DMS79 treated with DMSO at 0.1 percent for 48 hours (cell line): ENCODE results near the gene ACBD6.
A peak's percentile ranks its signal among the peaks of the same experiment; 100 is the strongest.
"Not testable (repeated sequence)": the region's sequence is repeated elsewhere in the genome, so short reads cannot be mapped to it uniquely, and the experiment has no call there.

Experiments
- DNase-seq: peaks from one replicate; lab custom pipeline; 2025; lab: John Stamatoyannopoulos, UW

The ACBD6 gene, protein sequence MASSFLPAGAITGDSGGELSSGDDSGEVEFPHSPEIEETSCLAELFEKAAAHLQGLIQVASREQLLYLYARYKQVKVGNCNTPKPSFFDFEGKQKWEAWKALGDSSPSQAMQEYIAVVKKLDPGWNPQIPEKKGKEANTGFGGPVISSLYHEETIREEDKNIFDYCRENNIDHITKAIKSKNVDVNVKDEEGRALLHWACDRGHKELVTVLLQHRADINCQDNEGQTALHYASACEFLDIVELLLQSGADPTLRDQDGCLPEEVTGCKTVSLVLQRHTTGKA

DNA sequence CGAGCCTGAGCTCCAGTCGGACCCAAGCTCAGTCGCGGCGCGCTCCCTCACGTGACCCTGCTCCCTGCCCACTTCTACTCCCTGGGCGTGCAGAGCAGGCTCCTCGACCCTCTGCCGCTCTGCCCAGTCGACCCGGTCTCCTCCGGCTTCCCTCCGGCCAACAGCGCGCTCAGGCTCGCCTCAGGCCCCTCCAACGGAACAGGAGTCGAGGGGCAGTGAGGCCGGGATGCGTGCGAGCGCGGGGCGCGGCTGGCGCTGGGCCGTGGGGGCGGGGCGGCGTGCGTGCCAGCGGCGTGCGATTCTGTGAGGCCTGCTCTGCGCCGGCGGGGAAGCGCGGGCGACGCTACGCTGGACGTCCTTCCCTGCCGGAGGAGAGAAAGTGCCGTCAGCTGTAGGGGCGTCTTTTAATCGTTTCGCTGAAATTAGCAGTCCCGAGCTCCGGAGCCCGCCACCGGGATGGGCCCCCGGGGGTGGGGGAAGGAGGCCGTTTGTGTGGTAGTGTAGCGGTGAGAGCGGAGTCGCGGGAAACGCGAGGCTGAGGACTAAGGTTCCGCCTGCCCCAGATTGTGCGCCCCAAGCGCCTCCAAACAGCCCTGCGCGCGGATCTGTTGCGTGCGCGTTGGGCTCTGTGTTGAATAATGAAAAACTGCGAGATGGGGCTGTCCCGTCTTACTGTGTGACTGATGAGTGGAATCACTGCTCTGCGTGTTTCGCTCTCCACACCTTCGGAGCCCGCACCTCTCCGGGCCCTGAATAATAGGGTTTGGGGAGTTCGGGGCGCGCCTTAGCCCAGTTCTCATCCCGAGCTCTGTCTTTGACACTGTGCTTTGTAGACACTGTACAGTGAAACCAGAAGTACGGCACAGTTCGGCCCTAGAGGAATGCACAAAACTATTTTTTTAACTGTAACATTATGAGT lies at the start of gene ACBD6:
Gene ACBD6, minus strand, starts transcription at position 217 of the 919 bp plus-strand sequence. CDS start 311 bp downstream, outside the sequence.
- DNase-seq, result peak; percentile 84

DNA sequence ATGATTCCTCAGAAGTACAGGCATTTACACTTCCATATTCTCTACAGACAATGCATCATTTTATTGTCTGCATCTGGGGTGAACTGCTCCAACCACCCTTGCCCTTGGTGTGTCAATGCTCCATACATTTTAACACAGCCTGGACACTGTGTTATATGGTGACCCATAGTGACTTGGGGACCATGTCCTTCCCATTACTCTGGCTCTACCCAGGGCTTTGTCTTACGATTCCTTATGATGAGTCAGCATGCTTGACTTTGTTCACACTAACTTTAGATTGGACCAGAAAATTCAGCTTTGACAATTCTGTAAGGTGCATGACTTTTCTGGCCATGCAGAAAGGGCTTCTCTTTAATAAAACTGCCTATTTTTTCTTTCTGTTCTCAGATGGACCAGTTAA lies 49.6 kb upstream of the ACBD6 start:
- no peak for DNase-seq

DNA sequence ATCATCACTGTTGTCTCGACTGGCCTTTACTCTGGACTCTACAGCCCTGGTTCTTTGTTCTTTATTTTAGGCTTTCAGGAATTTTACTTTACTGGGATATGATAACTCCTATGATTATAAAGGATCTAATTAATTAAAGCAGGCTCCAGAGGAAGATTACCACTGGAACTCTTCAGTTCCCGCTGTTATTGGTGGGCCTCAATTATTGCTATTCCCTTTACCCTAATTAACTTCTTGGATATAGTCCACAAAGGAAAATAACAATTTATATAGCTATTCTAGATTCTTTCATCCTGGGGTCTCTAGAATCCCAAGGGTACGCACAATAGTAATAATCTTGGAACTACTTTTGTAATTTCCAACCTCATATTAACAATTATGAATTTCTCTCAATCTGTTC lies 47.9 kb upstream of the ACBD6 start:
- DNase-seq, result no peak

DNA sequence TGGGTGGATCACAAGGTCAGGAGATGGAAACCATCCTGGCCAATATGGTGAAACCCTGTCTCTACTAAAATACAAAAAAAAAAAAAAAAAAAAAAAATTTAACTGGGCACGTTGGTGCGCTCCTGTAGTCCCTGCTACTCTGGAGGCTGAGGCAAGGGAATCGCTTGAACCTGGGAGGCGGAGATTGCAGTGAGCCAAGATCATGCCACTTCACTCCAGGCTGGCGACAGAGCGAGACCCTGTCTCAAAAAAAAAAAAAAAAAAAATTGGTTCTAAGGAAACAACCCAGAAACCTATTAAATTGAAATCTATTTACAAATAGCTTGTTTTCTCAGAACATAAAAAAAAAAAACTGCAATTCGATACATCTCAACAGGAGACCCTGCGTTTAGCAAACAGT lies 47.4 kb upstream of the ACBD6 start:
- DNase-seq, result not testable (repeated sequence)

DNA sequence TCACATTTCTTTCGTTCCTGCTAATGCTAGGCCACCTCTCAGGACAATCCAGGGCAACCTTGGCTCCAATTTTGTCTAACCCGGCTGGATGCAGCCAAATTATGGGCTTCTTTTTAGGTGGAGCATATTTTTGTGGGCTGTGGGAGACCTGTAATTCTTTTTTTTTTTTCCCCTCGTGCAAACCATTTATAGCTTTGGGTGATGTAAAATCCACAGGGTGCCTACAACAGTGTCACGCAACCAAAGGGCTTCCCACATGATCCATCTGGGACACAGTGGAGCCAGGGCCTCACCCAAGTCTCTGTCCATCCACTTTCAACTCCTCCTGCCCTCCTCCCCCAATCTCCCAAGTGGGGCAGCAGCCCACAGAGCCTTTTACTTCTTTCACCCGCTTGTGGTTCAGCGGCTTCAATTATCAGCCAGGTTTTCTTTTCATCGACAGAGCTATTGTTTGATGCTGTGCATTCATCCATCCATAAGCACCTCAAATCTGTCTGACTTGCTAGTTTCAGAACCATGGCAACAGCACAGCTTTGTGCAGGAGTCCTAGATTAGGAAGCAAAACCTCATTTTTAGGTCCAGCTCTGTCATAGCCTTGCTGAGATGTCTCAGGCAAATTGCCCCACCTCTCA lies 46.4 kb upstream of the ACBD6 start:
- DNase-seq, result peak; percentile 91

DNA sequence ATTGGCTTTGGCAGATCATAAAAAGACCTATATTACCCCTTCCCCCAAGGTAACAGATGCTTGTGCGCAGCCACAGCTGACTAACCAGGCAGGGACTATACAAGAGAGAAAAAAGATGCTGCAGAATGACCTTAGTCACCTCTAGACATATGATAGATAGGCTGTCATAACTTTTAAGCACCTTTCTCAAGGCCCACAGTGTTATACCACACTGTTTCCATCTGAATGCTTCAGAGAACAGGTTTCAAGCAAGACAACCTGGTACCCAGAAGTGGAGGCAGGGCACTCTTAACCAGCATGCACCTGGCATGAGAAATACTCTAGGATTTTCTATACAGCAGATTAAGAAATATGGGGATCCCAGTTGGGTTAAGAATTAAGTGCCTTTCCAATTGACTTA lies 43.6 kb upstream of the ACBD6 start:
- DNase-seq, result no peak

DNA sequence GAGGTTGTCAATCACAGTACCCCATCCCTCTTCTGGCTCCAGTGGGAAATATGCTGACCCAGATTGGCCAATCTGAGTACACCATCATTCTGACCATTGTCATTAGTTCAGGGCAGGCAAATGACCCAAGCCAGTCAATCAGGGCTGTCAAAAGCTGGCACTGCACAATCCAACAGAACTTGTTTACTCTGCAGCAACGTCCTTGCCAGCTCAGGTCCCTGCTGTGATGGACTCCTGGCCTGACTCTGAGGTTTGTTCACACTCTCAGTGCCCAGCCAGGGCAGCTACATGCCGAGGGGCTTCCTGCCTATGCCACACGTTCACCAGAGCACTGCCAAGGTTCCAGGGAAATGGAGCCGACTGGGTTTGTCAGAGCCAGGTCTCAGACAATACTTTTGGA lies 41.7 kb upstream of the ACBD6 start:
- no peak for DNase-seq

DNA sequence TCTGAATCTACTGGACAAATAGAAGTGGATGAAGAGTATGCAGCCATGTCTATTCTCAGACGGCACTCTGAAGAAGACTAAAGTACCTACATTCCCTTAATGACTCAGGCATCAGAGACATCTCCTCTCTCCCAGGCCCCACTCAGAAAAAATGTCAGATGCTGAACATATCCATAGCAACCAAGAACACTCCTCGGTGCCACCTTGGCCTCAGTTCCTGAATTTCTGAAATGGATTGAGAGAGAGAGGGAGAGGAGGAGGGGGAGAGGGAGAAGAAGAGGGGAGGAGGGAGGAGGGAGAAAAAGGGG lies 40.4 kb upstream of the ACBD6 start:
- DNase-seq, result no peak

DNA sequence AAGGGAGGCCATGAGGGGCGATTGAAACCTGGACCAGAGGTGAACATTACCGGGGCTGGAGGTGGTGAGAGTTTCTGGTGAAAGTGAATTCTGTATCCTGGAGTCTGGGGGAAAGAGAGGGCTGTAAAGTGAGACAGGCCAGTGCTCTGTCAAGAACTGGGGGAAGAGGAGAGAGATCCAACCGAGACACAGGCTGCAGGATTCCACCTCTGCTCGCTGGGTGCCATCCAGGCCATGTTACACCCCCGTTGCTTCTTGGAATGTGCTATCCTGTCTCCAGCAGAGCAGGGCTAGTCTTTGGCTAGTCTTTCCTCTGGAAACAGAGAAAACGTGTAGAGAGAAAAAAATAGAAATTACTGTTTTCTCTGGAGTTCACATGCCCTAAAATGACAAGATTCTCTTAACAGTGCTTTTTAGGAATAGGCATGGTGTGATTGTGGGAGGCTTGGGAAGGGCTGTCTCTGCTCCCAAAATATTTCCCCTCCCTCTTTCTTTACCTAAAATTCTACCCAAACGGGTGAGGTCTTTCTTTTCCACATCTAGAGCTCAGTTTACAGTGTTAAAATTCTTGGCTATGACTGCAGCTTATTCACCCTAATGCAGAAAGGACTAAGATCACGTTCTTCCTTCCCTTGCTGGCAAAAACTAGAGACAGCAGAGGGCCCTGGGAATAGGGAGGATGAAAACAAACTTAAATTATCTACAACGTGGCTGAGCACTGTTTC lies 39.9 kb upstream of the ACBD6 start:
- no peak for DNase-seq

DNA sequence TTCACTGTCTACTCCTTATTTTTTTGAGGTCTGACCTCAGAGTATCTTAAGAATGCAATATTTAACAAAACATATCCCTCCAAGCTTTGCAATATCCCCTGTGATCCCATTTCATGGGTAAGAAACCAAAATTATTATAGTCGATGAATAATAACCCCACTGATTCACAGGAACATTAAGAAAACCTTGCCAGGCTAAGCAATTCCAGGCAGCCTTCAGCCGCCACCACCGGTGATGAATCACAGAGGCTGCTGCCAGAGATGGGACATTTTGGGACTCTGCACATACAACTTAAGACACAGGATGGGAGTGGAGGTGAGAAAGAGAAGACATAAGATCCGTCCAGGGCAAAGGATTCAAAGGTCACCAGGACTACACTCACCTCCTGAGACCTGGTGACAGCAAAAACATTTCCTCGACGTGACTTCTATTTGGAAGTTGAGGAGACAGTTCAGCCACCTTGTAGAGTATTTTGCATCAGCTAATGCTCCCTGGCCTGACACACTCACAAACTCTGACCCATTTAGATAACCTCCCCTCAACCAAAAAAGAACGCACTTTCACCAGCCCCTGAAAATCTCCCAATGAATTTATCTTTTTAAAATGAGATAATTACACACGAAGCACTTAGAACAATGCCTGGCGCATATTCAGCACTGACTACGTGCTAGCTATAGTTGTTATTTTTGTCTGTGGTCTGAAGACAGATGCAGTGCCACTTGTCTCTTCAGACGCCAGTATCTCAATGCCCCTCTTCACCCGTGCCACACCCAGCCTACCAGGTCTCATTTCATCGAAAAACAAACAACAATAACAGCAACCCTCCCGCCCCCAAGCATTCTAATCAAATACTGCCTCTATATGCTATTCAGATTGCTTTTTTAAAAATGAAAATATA lies 38.6 kb upstream of the ACBD6 start:
- DNase-seq, result peak; percentile 50

DNA sequence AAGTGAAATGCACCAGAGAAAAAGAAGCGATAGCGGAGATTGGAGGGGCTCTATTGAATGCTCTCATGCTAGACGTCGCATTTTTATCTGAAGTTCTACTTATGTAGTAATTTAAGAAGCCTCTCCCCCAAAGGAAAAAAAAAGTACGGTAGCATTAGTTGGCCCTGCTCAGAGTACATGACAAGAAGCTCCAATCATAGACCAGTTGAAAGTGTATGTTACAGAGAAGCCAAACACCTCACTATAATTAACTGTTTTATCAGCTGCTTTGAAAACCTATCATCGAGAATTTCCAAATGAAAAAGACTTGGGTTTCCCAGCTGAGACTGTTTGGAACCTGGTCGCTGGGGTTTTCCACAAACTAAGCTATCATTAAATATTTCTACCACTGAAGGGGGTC lies 36.8 kb upstream of the ACBD6 start:
- peak; percentile 23 for DNase-seq

DNA sequence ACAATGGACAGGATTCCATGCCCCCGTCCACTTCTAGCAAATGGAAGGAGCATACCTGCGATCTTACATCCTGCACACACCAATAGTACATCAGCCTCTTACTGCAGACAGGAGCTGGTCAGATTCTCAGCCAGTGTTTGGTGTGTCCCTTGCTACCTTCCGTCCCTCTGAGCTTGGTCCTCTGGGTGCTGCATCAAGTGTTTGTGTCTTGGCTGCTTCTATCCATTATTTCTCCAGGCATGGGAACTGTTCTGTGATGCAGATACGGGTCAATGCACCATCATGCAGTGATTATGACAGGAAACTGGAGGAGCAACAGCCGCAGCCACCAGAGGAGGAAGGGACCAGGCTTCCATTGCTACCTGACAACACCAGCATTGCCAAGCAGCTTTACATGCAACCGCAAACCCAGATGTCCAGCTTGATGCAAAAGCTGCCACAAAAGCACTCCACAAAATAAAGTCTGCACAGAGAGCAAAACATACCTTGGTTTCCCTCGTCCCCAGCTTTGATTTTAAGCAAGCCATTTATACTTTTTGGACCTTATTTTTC lies 34.5 kb upstream of the ACBD6 start:
- DNase-seq, result peak; percentile 31

DNA sequence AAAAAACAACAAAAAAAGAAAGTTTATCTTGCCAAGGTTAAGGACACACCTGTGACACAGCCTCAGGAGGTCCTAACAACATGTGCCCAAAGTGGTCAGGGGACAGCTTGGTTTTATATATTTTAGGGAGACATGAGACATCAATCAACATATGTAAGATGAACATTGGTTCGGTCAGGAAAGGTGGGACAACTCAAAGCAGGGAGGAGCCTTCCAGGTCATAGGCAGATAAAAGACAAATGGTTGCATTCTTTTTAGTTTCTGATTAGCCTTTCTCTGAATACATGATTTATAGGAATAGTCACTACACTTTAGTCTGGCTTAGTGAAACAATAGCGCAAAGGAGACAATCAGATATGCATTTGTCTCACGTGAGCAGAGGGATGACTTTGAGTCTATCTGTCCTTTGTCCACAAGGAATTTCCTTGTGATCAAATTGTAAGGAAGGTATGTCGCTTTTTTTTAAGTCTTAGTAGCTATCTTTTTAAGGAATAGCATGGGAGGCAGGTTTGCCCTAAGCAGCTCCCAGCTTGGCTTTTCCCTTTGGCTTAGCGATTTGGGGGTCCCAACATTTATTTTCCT lies 33.1 kb upstream of the ACBD6 start:
- DNase-seq, result no peak

DNA sequence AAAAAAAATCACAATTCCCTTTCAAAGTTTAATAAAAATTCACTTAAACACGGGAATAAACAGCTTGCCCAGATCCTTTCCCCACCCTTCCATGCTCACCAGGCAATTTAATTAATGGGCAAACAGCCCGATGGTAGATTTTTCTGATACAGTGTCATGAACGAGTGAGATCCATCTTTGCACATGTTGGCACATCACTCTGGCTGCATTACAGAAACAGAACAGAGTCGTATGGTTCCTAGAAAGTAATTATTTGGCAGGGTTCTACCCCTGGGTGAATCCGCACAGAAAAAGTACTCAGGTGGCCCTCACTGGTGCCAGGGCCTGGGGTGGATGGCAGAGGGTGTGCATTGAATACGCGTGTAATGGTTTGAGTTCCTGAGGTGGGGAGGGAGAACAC lies 31.8 kb upstream of the ACBD6 start:
- peak; percentile 67 for DNase-seq

DNA sequence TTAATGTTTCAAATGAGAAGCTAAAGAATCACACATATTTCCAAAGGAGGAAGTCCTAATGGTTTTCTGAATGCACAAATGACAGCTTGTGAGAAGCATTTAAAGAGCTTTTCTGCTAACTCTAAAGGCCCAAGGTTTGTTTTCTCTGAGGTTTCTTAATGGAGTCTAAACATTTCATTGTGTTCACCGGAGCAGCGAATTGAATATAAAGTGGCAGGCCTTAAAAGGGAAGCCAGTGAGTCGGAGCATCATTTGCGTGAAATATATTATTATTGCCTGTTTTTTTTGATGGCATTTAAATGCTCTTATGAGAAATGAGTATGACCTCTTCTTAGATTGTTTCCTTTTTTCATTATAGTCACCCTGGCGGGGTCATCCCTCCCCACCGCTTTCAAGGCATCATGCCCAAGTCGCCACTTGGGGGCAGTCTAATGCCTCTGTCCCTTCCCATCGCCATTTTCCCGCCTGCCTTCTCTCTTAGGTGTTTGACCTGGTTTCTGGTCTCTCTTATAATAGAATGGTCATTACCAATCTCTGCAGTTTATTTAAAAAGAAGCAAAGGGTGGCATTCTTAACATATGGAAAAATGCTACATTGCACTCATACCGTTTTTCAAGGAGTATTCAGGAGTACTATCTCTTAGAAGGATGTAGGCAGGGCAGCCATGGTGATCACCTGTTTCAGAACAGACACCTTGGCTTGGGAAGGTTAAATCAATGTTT lies 31.1 kb upstream of the ACBD6 start:
- DNase-seq, result peak; percentile 91

DNA sequence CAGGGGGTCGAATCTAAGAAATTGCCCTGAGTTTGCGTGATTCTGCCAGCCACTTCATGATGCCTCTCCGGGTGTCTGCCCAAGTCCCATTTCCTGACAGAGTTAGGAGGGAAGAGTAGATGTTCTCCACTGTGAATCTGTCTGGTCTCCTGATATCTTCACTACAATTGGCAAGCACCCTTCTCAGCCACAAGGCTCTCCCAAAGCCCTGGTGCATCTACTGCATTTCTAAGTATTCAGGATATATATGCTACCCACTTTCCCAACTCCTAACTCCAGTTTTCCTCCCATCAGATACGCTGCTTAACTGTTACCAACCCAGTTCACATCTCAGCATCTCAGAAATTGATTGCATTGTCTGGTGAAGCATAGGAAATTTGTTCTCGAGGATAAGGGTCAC lies 30.5 kb upstream of the ACBD6 start:
- DNase-seq, result no peak

DNA sequence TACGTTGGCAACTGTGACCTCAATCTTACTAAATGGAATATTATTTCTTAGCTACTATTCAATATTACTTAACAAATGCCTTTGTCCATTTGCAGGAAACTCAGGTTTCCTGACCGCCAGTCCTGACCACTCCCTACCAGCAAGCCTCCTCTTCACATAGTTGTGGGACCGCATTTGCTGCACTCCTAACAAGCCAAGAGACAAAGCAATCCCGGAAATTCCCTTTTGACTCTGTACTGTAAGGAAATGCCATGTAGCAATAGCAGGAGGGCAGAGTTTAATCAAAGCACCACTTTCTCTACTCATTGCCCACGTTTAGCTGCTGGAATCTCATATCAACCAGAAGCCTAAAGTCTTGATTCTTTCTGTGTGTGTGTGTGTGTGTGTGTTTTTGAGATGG lies 28.1 kb upstream of the ACBD6 start:
- DNase-seq, result no peak

DNA sequence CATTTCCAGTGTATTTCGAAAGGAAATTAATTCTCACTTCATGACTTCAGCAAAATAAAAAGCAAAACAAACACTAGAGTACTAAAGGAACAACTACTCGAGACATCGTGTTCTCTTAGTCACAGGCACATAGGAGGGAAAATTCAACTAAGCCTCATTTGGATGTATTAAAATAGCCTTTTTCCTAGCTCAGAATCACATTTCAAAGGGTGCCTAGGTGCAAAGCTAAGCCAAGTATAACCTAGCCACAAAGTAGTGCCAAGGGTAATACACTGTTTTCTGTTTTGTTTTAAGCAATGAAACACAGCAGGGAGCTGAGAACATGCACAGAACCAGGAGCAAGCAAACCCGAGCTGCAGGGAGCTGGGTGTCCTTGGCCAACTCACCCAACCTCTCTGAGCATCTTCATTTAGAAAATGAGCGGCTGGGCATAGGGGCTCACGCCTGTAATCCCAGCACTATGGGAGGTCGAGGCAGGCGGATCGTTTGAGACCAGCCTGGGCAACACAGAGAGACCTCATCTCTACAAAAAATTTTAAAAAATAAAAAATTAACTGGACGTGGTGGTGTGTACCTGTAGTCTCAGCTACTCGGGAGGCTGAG lies 26.6 kb upstream of the ACBD6 start:
- DNase-seq, result no peak

DNA sequence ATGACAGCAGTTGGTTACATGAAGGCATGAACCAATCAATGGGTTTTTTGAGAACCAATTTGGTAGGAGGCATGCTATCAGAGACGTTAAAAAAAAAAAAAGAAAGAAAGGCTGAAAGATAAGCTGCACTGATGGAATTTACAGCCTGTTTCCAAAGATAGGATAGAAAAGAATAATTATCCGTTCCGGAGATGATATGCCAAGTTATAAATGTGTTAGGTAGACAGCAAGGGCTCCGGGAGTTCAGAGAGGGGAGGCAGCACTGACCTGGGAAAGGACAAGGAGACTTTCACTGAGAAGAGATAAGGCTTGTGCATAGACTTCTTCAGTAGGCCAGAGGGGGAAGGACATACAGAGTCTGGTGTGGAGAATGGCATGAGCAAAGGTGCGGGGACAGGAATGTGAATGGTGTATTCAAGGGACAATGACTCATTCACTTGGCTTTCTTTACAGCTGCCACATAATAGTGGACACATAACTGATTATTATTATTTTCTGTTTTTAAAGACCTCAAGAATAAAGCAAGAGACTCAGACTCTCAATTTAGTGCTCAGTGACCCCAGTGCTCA lies 24.8 kb upstream of the ACBD6 start:
- no peak for DNase-seq
